GM06990 (cell line): Measurements from ENCODE around the gene ZNF70.

ENCODE experiments used
- DNase-seq: peaks from one replicate; pipeline ENCODE4 v3.0.0-alpha.2; 2011; ENCODE audit not compliant: insufficient read length; ENCODE audit errors: extremely low read depth
- H3K27me3 ChIP-seq: replicated peaks from 2 replicates; pipeline ENCODE4 v1.6.0; 2011; ENCODE audit warnings: low read length; ENCODE audit not compliant: control insufficient read depth, insufficient read depth
- H3K36me3 ChIP-seq: 2 replicates; pipeline ENCODE4 v1.5.1; 2011; ENCODE audit warnings: low read length; ENCODE audit not compliant: control insufficient read depth, insufficient read depth
- H3K4me3 ChIP-seq: replicated peaks from 2 replicates; pipeline ENCODE4 v1.5.1; 2011; ENCODE audit warnings: low read depth, mild to moderate bottlenecking, control low read depth, low read length
- TF ChIP-seq, protein P1 (sequence below): IDR thresholded peaks from 2 replicates; pipeline ENCODE4 v1.5.1; 2011; ENCODE audit warnings: low read length, control low read depth, mild to moderate bottlenecking, inconsistent platforms; ENCODE audit not compliant: insufficient read depth, poor library complexity, severe bottlenecking

ZNF70 gene

GRCh38 chr22:23713696-23714595 lies 37.0 kb downstream of the ZNF70 start:
- DNase-seq: no peak
- no peak overlapping the region for H3K4me3 ChIP-seq
- no peaks in the 10 kb centered on the region for H3K27me3 ChIP-seq
- peaks cover 12% of the 10 kb centered on the region for H3K36me3 ChIP-seq
- TF ChIP-seq, protein P1, sequence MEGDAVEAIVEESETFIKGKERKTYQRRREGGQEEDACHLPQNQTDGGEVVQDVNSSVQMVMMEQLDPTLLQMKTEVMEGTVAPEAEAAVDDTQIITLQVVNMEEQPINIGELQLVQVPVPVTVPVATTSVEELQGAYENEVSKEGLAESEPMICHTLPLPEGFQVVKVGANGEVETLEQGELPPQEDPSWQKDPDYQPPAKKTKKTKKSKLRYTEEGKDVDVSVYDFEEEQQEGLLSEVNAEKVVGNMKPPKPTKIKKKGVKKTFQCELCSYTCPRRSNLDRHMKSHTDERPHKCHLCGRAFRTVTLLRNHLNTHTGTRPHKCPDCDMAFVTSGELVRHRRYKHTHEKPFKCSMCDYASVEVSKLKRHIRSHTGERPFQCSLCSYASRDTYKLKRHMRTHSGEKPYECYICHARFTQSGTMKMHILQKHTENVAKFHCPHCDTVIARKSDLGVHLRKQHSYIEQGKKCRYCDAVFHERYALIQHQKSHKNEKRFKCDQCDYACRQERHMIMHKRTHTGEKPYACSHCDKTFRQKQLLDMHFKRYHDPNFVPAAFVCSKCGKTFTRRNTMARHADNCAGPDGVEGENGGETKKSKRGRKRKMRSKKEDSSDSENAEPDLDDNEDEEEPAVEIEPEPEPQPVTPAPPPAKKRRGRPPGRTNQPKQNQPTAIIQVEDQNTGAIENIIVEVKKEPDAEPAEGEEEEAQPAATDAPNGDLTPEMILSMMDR: no peak

DNA sequence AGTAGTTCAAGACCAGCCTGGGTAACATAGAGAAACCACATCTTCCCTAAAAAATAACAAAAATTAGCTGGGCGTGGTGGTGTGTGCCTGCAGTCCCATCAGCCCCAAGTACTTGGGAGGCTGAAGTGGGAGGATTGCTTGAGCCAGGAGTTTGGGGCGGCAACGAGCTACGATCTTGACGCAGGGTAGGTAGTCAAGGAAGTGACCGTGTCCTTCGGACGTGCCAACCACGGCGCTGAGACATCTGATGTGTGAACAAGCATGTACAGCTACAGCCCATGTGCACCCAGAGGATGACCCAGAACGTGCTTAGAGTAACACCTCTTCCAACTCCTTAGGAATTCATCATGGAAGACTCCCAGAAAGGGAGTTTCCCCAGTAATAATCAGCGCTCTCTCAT lies 38.7 kb downstream of the ZNF70 start:
- Histone ChIP-seq H3K36me3 (peaks cover 14% of the 10 kb centered on the region), H3K27me3 (no peaks in the 10 kb centered on the region), H3K4me3 (no peak overlapping the region)
- no peak for DNase-seq
- TF ChIP-seq, protein P1: no peak

- Histone ChIP-seq H3K4me3 (no peak overlapping the region), H3K27me3 (no peaks in the 10 kb centered on the region), H3K36me3 (peaks cover 18% of the 10 kb centered on the region)
- no peak for DNase-seq
- TF ChIP-seq, protein P1: no peak
Measured at GRCh38 chr22:23709107-23709506, 41.8 kb downstream of the ZNF70 start.

GRCh38 chr22:23708270-23708669 lies 42.6 kb downstream of the ZNF70 start:
- DNase-seq: no peak
- no peak overlapping the region for H3K4me3 ChIP-seq
- no peaks in the 10 kb centered on the region for H3K27me3 ChIP-seq
- TF ChIP-seq, protein P1: no peak
- H3K36me3 ChIP-seq: peaks cover 15% of the 10 kb centered on the region

DNA sequence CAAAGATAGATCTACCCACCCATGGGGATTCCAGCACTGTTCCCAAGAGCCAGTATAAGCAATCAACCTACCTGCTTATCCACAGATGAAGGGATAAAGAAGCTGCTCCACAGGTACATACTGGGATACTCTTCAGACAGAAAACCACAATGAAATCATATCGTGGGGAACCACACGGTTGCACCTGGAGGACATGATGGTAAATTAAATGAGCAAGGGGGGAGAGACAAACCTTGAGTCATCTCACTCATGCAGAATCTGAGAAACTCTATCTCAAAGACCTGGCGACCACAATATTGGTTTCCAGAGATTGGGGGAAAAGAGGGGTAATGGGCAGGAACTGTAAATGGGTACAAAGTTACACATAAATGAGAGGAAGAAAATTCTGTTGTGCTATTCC lies 45.6 kb downstream of the ZNF70 start:
- peaks cover 8% of the 10 kb centered on the region for H3K36me3 ChIP-seq
- DNase-seq: no peak
- no peaks in the 10 kb centered on the region for H3K27me3 ChIP-seq
- no peak overlapping the region for H3K4me3 ChIP-seq
- TF ChIP-seq, protein P1: no peak
